Mammary epithelial cell (primary cell): ENCODE data around the gene RCSD1.

ENCODE experiments used
- CTCF ChIP-seq, 2 donors: IDR thresholded peaks in 1 of 2; conservative IDR thresholded peaks in 1 of 2; 2 replicates each; pipeline ENCODE4 v1.5.1; 2011 to 2012; ENCODE audit warnings: inconsistent platforms in 2 of 2, low read length in 2 of 2, mild to moderate bottlenecking in 2 of 2, control low read depth in 1 of 2, low read depth in 1 of 2; ENCODE audit not compliant: insufficient read depth in 1 of 2; ENCODE audit errors: extremely low read depth in 1 of 2
- EZH2 ChIP-seq: IDR thresholded peaks from 2 replicates; pipeline ENCODE4 v1.6.1; 2012; ENCODE audit warnings: low read length, inconsistent platforms, borderline replicate concordance

- no peak for TF ChIP-seq CTCF (conservative IDR thresholded peaks at IDR 0.05 in 1 of 2, IDR thresholded peaks at IDR 0.05 in 1 of 2; ENCODE audit: extremely low read depth in 1 of 2, insufficient read depth in 1 of 2, low read depth in 1 of 2, low read length in 2 of 2)
- no peak for TF ChIP-seq EZH2
Observed at GRCh38 chr1:167750641-167751040, 120.6 kb downstream of the RCSD1 start.
